ENCODE measurements around the gene PDE4B.
"Not testable (repeated sequence)": the region's sequence is repeated elsewhere in the genome, so short reads cannot be mapped to it uniquely, and the experiment has no call there.

- not testable (repeated sequence) for TF ChIP-seq CTCF (IDR thresholded peaks at IDR 0.05; ENCODE audit: low read length); EZH2 (IDR thresholded peaks at IDR 0.05; ENCODE audit: borderline replicate concordance, low read length)
These were observed 529.8 kb downstream of the PDE4B start for GRCh38 chr1:66322462-66322861.
